SK-N-SH (cell line): Measurements from ENCODE around the gene PPP4C. TPM values are rescaled to one million over a fixed set of nuclear protein-coding genes. Genes with fewer than 3 reads are reported as not detected.

Experiments used
- CTCF ChIA-PET: fragments of 300-600, 350-600 bp; formaldehyde crosslinking; extraction: SDS; loops from one replicate; lab custom pipeline; 2021; lab: Yijun Ruan, JAX
- POLR2A ChIA-PET: fragments of 350-600 bp; sonication (Branson Sonifier 250); formaldehyde crosslinking; extraction: SDS; loops from one replicate; lab custom pipeline; 2020; ENCODE audit warnings: antibody characterized with exemption, inconsistent platforms; lab: Yijun Ruan, JAX
- DNase-seq: peaks from one replicate; pipeline ENCODE4 v3.0.0; 2012
- H2AFZ ChIP-seq: fragments of 200-600 bp; sonication (generic); 2 replicates; pipeline ENCODE4 v1.8.1; 2016; ENCODE audit warnings: antibody characterized with exemption, mild to moderate bottlenecking, low read depth
- H3F3A ChIP-seq: fragments of 200-600 bp; sonication (generic); replicated peaks from 2 replicates; pipeline ENCODE3; 2016; ENCODE audit warnings: antibody characterized with exemption, mild to moderate bottlenecking; ENCODE audit not compliant: insufficient read depth
- H3K27ac ChIP-seq, 2 experiments: fragments of 200-500 bp in 1 of 2; fragments of 200-600 bp in 1 of 2; sonication (Bioruptor generic) in 1 of 2; sonication (generic), shearing (Covaris generic) in 1 of 2; 2 replicates each; pipeline versions ENCODE4 v1.5.1 to v1.6.1; 2014 to 2016; ENCODE audit warnings: low read depth in 2 of 2, inconsistent platforms in 1 of 2, low read length in 1 of 2, mild to moderate bottlenecking in 1 of 2, mixed read lengths in 1 of 2
- H3K27me3 ChIP-seq: fragments of 200-600 bp; sonication (generic), shearing (Covaris generic); 2 replicates; pipeline ENCODE4 v1.6.1; 2016; ENCODE audit warnings: mixed run types; ENCODE audit not compliant: insufficient read depth
- H3K36me3 ChIP-seq, 2 experiments: fragments of 200-500 bp in 1 of 2; fragments of 200-600 bp in 1 of 2; sonication (Bioruptor generic) in 1 of 2; sonication (generic) in 1 of 2; replicated peaks in 1 of 2; 2 replicates each; pipeline versions ENCODE3 to v1.5.1; 2014 to 2016; ENCODE audit warnings: low read length in 1 of 2, mild to moderate bottlenecking in 1 of 2; ENCODE audit not compliant: insufficient read depth in 2 of 2, control insufficient read depth in 1 of 2
- H3K4me1 ChIP-seq, 2 experiments: fragments of 200-500 bp in 1 of 2; fragments of 200-600 bp in 1 of 2; sonication (Bioruptor generic) in 1 of 2; sonication (generic), shearing (Covaris generic) in 1 of 2; 2 replicates each; pipeline versions ENCODE4 v1.5.1 to v1.6.1; 2014 to 2016; ENCODE audit warnings: low read depth in 1 of 2, low read length in 1 of 2, mixed run types in 1 of 2; ENCODE audit not compliant: insufficient read depth in 2 of 2, control insufficient read depth in 1 of 2
- H3K4me2 ChIP-seq: fragments of 200-600 bp; sonication (generic), shearing (Covaris generic); 2 replicates; pipeline ENCODE4 v1.6.1; 2017; ENCODE audit warnings: mixed run types
- H3K4me3 ChIP-seq, 2 experiments: fragments of 200-500 bp in 1 of 2; fragments of 200-600 bp in 1 of 2; sonication (Bioruptor generic) in 1 of 2; sonication (generic), shearing (Covaris generic) in 1 of 2; 2 replicates each; pipeline versions ENCODE4 v1.5.1 to v1.8.1; 2014 to 2016; ENCODE audit warnings: low read depth in 2 of 2, inconsistent platforms in 1 of 2, low read length in 1 of 2, mild to moderate bottlenecking in 1 of 2, mixed read lengths in 1 of 2, moderate library complexity in 1 of 2
- H3K79me2 ChIP-seq: fragments of 200-600 bp; sonication (generic); 2 replicates; pipeline ENCODE4 v1.8.1; 2017; ENCODE audit warnings: mild to moderate bottlenecking; ENCODE audit not compliant: insufficient read depth
- H3K9ac ChIP-seq: fragments of 200-600 bp; sonication (generic); 2 replicates; pipeline ENCODE4 v1.6.1; 2017; ENCODE audit warnings: mixed run types
- H3K9me2 ChIP-seq: fragments of 200-600 bp; sonication (generic); 2 replicates; pipeline ENCODE4 v1.6.1; 2017; ENCODE audit warnings: mixed run types
- H3K9me3 ChIP-seq: fragments of 200-600 bp; sonication (generic); 2 replicates; pipeline ENCODE4 v1.6.1; 2017; ENCODE audit warnings: mixed run types, mild to moderate bottlenecking, moderate library complexity
- H4K20me1 ChIP-seq: fragments of 200-600 bp; sonication (generic); 2 replicates; pipeline ENCODE4 v1.6.1; 2017; ENCODE audit warnings: mild to moderate bottlenecking, mixed run types; ENCODE audit not compliant: insufficient read depth
- CTCF ChIP-seq: fragments of 200-600 bp; sonication (generic); IDR thresholded peaks from 2 replicates; pipeline ENCODE4 v1.6.1; 2017; ENCODE audit warnings: antibody characterized with exemption, mild to moderate bottlenecking, moderate library complexity
- EZH2phosphoT487 ChIP-seq: fragments of 200-600 bp; sonication (generic); IDR thresholded peaks from 2 replicates; pipeline ENCODE4 v1.6.1; 2017; ENCODE audit warnings: low read depth, mixed run types, mild to moderate bottlenecking, antibody characterized with exemption, moderate library complexity, borderline replicate concordance
- FOXM1 ChIP-seq: IDR thresholded peaks from 2 replicates; pipeline ENCODE4 v1.4.0; 2012; ENCODE audit warnings: low read depth, mild to moderate bottlenecking
- MAX ChIP-seq: IDR thresholded peaks from 2 replicates; pipeline ENCODE4 v1.4.0; 2012; ENCODE audit warnings: low read depth
- MXI1 ChIP-seq: IDR thresholded peaks from 2 replicates; pipeline ENCODE4 v1.6.1; 2012; ENCODE audit warnings: mild to moderate bottlenecking, low read depth, low read length, improper control_type of control experiment
- RAD21 ChIP-seq: IDR thresholded peaks from 2 replicates; pipeline ENCODE4 v1.6.1; 2012; ENCODE audit warnings: mild to moderate bottlenecking, low read length
- RCOR1 ChIP-seq: fragments of 150-350 bp; IDR thresholded peaks from 2 replicates; pipeline ENCODE4 v1.6.1; 2017; ENCODE audit warnings: antibody characterized with exemption, low read length
- REST ChIP-seq: IDR thresholded peaks from 2 replicates; pipeline ENCODE4 v1.6.1; 2012; ENCODE audit warnings: mild to moderate bottlenecking, low read depth, low read length, moderate library complexity
- SIN3A ChIP-seq: IDR thresholded peaks from 2 replicates; pipeline ENCODE4 v1.6.1; 2012; ENCODE audit warnings: low read depth, mild to moderate bottlenecking, low read length, moderate library complexity, borderline replicate concordance
- SMC3 ChIP-seq: IDR thresholded peaks from 2 replicates; pipeline ENCODE4 v1.6.1; 2012; ENCODE audit warnings: low read depth, low read length, improper control_type of control experiment
- TAF1 ChIP-seq: IDR thresholded peaks from 2 replicates; pipeline ENCODE4 v1.6.1; 2012; ENCODE audit warnings: low read depth, mild to moderate bottlenecking, low read length, moderate library complexity, borderline replicate concordance
- WGBS: methylation state at CpG from one replicate; pipeline ENCODE4 v1.1.6; 2017; ENCODE audit warnings: low lambda C conversion rate; 5-methylcytosine and 5-hydroxymethylcytosine counted together
- polyA plus RNA-seq, 3 experiments: library from polyadenylated mRNA; depleted of rRNA; stranded (reverse); fragments of >200 nt; gene quantifications; 2 replicates each; pipeline ENCODE4 v1.2.3, GENCODE V29; 2012

Gene PPP4C
- polyA plus RNA-seq, 1 of the 3 experiments (the other 2 are of a cell fraction): 339 TPM

- Histone ChIP-seq H3K27ac (peak overlapping the region; percentile 50 to 89; a peak in 3 of 4 replicates), H3K36me3 (no peaks in the 10 kb centered on the region), H3K9me3 (no peaks in the 10 kb centered on the region), H3F3A (peaks cover 23% of the 10 kb centered on the region), H3K4me2 (peak overlapping the region; percentile 92), H4K20me1 (no peaks in the 10 kb centered on the region), H3K4me3 (peak overlapping the region; percentile 58 to 61), H3K4me1 (peaks cover 5 to 34% of the 10 kb centered on the region in 2 experiments; a peak in 2 of 4 replicates), H2AFZ (peak overlapping the region; percentile 94; the same call in 1 of the 2 replicates), H3K9ac (peak overlapping the region; percentile 49; the same call in 1 of the 2 replicates), H3K79me2 (peaks cover 4% of the 10 kb centered on the region; the same call in 1 of the 2 replicates), H3K27me3 (no peaks in the 10 kb centered on the region), H3K9me2 (no peaks in the 10 kb centered on the region)
- peak; percentile 94 for DNase-seq
- 21% methylated on average over 15 of the region's 22 CpGs for WGBS
- ChIA-PET CTCF (interaction anchor here (0.6 to 5.5 kb wide), 36 partner anchors 8 to 353 kb away, joined by 3 to 68 read pairs (median 7); partner anchors contain the start of genes ALDOA, CDIPT, CORO1A and GDPD3), POLR2A (interaction anchor here (0.9 to 6.9 kb wide), 6 partner anchors 11 to 40 kb away, joined by 3 to 57 read pairs (median 6); partner anchors contain the start of genes ALDOA and PPP4C)
- TF ChIP-seq RAD21: peak; percentile 51
- TF ChIP-seq TAF1: peak; percentile 24; the same call in 1 of the 2 replicates
- 0 out of 2 replicates have a peak, but pooled peaks have one; percentile 5 for TF ChIP-seq REST
- TF ChIP-seq MXI1: peak; percentile 60; the same call in 1 of the 2 replicates
- TF ChIP-seq RCOR1: peak; percentile 63
- peak; percentile 74 for TF ChIP-seq CTCF
- no peak for TF ChIP-seq EZH2phosphoT487
- TF ChIP-seq MAX: peak; percentile 53; the same call in 1 of the 2 replicates
- no peak for TF ChIP-seq FOXM1
- peak; percentile 50 for TF ChIP-seq SMC3
- TF ChIP-seq SIN3A: 0 out of 2 replicates have a peak, but pooled peaks have one; percentile 38
Measured at GRCh38 chr16:30092373-30093010, 16.7 kb downstream of the PPP4C start.
